K562 (cell line): ENCODE measurements around the gene MLN. TPM values are rescaled to one million over a fixed set of nuclear protein-coding genes. Genes with fewer than 3 reads are reported as not detected.

ENCODE experiments used
- ATAC-seq: fragments of 200-7000 bp; cut with Tn5 transposase; 3 replicates; pipeline ENCODE4 v1.9.1; 2020; ENCODE audit warnings: moderate library complexity
- BruUV-seq: library from RNA; stranded (reverse); fragments of 400-500 nt; replicated peaks from 2 replicates; lab custom pipeline; 2021; lab: Mats Ljungman, UMichigan
- CTCF ChIA-PET: fragments of 300-600 bp; formaldehyde crosslinking; extraction: SDS; loops from one replicate; lab custom pipeline; 2021; ENCODE audit warnings: low intra/inter-chr PET ratio; lab: Yijun Ruan, JAX
- POLR2A ChIA-PET: fragments of 300-600, 350-650 bp; sonication (Branson Sonifier 250); formaldehyde crosslinking; extraction: SDS; loops from one replicate; lab custom pipeline; 2021; ENCODE audit warnings: antibody characterized with exemption, inconsistent platforms; lab: Yijun Ruan, JAX
- DNase-seq, 4 experiments: peaks; one replicate each; pipeline versions ENCODE4 v3.0.0 to v3.0.0-alpha.2; 2011 to 2018; ENCODE audit warnings: low spot score in 3 of 4, mixed read lengths in 3 of 4; ENCODE audit errors: extremely low read depth in 1 of 4
- FAIRE-seq: peaks from 2 replicates; lab custom pipeline; 2011; peaks lifted over from hg19 to GRCh38; lab: Jason Lieb, UNC
- H2AFZ ChIP-seq: 2 replicates; pipeline ENCODE4 v1.6.0; 2011; ENCODE audit warnings: low read depth, low read length, control low read depth, inconsistent platforms
- H3K27ac ChIP-seq: fragments of 200-600 bp; 3 replicates; pipeline ENCODE4 v1.8.0; 2011; ENCODE audit warnings: low read depth, mild to moderate bottlenecking, control low read depth, inconsistent platforms, low read length, moderate library complexity, mixed read lengths; ENCODE audit errors: extremely low read depth
- H3K27me3 ChIP-seq, 2 experiments: fragments of 300-600 bp in 1 of 2; 2 replicates in 1 of 2; 3 replicates in 1 of 2; pipeline versions ENCODE4 v1.6.0 to v1.8.0; 2011; ENCODE audit warnings: inconsistent platforms in 2 of 2, low read length in 2 of 2, mild to moderate bottlenecking in 1 of 2, mixed read lengths in 1 of 2, moderate library complexity in 1 of 2; ENCODE audit not compliant: control insufficient read depth in 2 of 2, insufficient read depth in 2 of 2
- H3K36me3 ChIP-seq: fragments of 300-600 bp; 3 replicates; pipeline ENCODE4 v1.8.0; 2011; ENCODE audit warnings: mild to moderate bottlenecking, low read length, inconsistent platforms; ENCODE audit not compliant: control insufficient read depth, insufficient read depth
- H3K4me1 ChIP-seq, 2 experiments: fragments of 200-600 bp in 1 of 2; replicated peaks in 1 of 2; 2 replicates in 1 of 2; 3 replicates in 1 of 2; pipeline versions ENCODE4 v1.5.1 to v1.8.0; 2011; ENCODE audit warnings: inconsistent platforms in 2 of 2, low read length in 2 of 2, mild to moderate bottlenecking in 1 of 2, mixed read lengths in 1 of 2, moderate library complexity in 1 of 2; ENCODE audit not compliant: control insufficient read depth in 2 of 2, insufficient read depth in 2 of 2
- H3K4me2 ChIP-seq: 2 replicates; pipeline ENCODE4 v1.6.1; 2011; ENCODE audit warnings: low read length, control low read depth, inconsistent platforms, mixed read lengths; ENCODE audit not compliant: insufficient read depth
- H3K4me3 ChIP-seq: fragments of 200-600 bp; sonication (generic), shearing (Covaris generic); 2 replicates; pipeline ENCODE4 v1.5.1; 2016; ENCODE audit warnings: control low read depth, inconsistent platforms
- H3K79me2 ChIP-seq: fragments of 200-600 bp; 3 replicates; pipeline ENCODE4 v1.8.0; 2011; ENCODE audit warnings: low read length, inconsistent platforms; ENCODE audit not compliant: control insufficient read depth, insufficient read depth
- H3K9ac ChIP-seq, 2 experiments: 2 replicates each; pipeline versions ENCODE4 v1.6.0 to v1.6.1; 2011; ENCODE audit warnings: low read depth in 2 of 2, low read length in 2 of 2, control low read depth in 1 of 2, inconsistent platforms in 1 of 2, mild to moderate bottlenecking in 1 of 2, mixed read lengths in 1 of 2; ENCODE audit not compliant: insufficient read depth in 1 of 2
- H3K9me1 ChIP-seq: one replicate; pipeline ENCODE4 v1.6.0; 2011; ENCODE audit warnings: inconsistent platforms, mild to moderate bottlenecking, low read length, moderate library complexity; ENCODE audit not compliant: control insufficient read depth, insufficient read depth
- H3K9me3 ChIP-seq: replicated peaks from 2 replicates; pipeline ENCODE4 v1.5.1; 2011; ENCODE audit warnings: low read depth, low read length, inconsistent platforms; ENCODE audit not compliant: control insufficient read depth, insufficient read depth
- H4K20me1 ChIP-seq: replicated peaks from 2 replicates; pipeline ENCODE4 v1.6.1; 2011; ENCODE audit warnings: low read length, inconsistent platforms, mixed read lengths; ENCODE audit not compliant: control insufficient read depth, insufficient read depth
- COPS2 ChIP-seq: fragments of 450-650 bp; conservative IDR thresholded peaks from 2 replicates; pipeline ENCODE4 v1.6.1; 2016; ENCODE audit warnings: mild to moderate bottlenecking, moderate library complexity
- HEY1 ChIP-seq: fragments of 250-450 bp; sonication (Bioruptor Pico); IDR thresholded peaks from 2 replicates; pipeline ENCODE4 v1.5.0; 2020; ENCODE audit warnings: mild to moderate bottlenecking, moderate library complexity, borderline replicate concordance
- NRF1 ChIP-seq, 2 experiments: fragments of 450-650 bp; IDR thresholded peaks in 1 of 2; conservative IDR thresholded peaks in 1 of 2; 2 replicates each; pipeline ENCODE4 v1.6.1; 2014; ENCODE audit warnings: mild to moderate bottlenecking in 2 of 2
- TAF9B ChIP-seq: fragments of 450-650 bp; IDR thresholded peaks from 2 replicates; pipeline ENCODE4 v1.6.1; 2018; ENCODE audit warnings: mild to moderate bottlenecking; ENCODE audit not compliant: partially characterized antibody
- WGBS: fragments of 100-300 bp; shearing (Covaris generic); methylation state at CpG from one replicate; pipeline ENCODE4 v1.1.6; 2016; ENCODE audit warnings: low coverage, mixed read lengths; ENCODE audit not compliant: insufficient coverage; ENCODE audit errors: missing lambda C conversion rate; 5-methylcytosine and 5-hydroxymethylcytosine counted together
- in situ Hi-C: fragments of 300-500 bp; cut with MboI; formaldehyde crosslinking; loops from 4 replicates; pipeline ENCODE4 v1.15.0; 2018; ENCODE audit warnings: inconsistent platforms, mixed read lengths
- intact Hi-C: fragments of 100-400 bp; cut with micrococcal nuclease; formaldehyde crosslinking; loops from 2 replicates; pipeline ENCODE4 v1.14.2; 2022
- polyA plus RNA-seq, 8 experiments: library from polyadenylated mRNA; depleted of rRNA in 4 of 8; stranded (reverse) in 5 of 8; unstranded in 3 of 8; fragments of >200 nt; fragmentation: Nextera tagmentation in 2 of 8; fragmentation: Illumina TruSeq in 1 of 8; extraction: Ambion mirVana in 2 of 8; extraction: Trizol in 1 of 8; gene quantifications; 2 replicates each; pipeline versions ENCODE4 v1.2.1 to v1.2.3, GENCODE V29; 2011 to 2014; ENCODE audit warnings: inconsistent platforms in 1 of 8, missing spikeins in 1 of 8
- total RNA-seq, 7 experiments: library from RNA; depleted of rRNA in 6 of 7; stranded (reverse); fragments of >200 nt in 6 of 7; fragmentation: Illumina TruSeq in 2 of 7; extraction: Trizol in 2 of 7; gene quantifications; 2 replicates each; pipeline versions ENCODE4 v1.2.1 to v1.2.3, GENCODE V29; 2011 to 2021; ENCODE audit warnings: low replicate concordance in 1 of 7
- TF ChIP-seq, protein P1 (sequence below): sonication (generic); formaldehyde crosslinking; IDR thresholded peaks from 2 replicates; pipeline ENCODE4 v1.8.0; 2022; ENCODE audit warnings: mild to moderate bottlenecking, low read depth, missing genetic modification reagents
- TF ChIP-seq, protein P2 (sequence below): conservative IDR thresholded peaks from 2 replicates; pipeline ENCODE4 v1.6.1; 2011; ENCODE audit warnings: low read depth, mild to moderate bottlenecking, low read length; ENCODE audit not compliant: control insufficient read depth
- TF ChIP-seq, protein P3 (sequence below), 3 experiments: fragments of 200-800 bp in 1 of 3; fragments of 250-450 bp in 1 of 3; fragments of 450-650 bp in 1 of 3; sonication (Bioruptor Pico) in 1 of 3; sonication (Bioruptor generic) in 1 of 3; formaldehyde crosslinking in 1 of 3; IDR thresholded peaks; 2 replicates each; pipeline versions ENCODE4 v1.6.1 to v1.8.0; 2016 to 2022; ENCODE audit warnings: mild to moderate bottlenecking in 2 of 3, missing genetic modification characterization in 2 of 3, missing compliant biosample characterization in 1 of 3, moderate library complexity in 1 of 3
- TF ChIP-seq, protein P4 (sequence below): fragments of 250-450 bp; sonication (Bioruptor Pico); IDR thresholded peaks from 2 replicates; pipeline ENCODE4 v1.8.0; 2022; ENCODE audit warnings: inconsistent platforms, mild to moderate bottlenecking, moderate library complexity, borderline replicate concordance

Gene MLN
- total and polyA plus RNA-seq, 9 of the 15 experiments (the other 6 are each of a cell fraction or from before 2014, with no cell fraction given), result not detected

DNA sequence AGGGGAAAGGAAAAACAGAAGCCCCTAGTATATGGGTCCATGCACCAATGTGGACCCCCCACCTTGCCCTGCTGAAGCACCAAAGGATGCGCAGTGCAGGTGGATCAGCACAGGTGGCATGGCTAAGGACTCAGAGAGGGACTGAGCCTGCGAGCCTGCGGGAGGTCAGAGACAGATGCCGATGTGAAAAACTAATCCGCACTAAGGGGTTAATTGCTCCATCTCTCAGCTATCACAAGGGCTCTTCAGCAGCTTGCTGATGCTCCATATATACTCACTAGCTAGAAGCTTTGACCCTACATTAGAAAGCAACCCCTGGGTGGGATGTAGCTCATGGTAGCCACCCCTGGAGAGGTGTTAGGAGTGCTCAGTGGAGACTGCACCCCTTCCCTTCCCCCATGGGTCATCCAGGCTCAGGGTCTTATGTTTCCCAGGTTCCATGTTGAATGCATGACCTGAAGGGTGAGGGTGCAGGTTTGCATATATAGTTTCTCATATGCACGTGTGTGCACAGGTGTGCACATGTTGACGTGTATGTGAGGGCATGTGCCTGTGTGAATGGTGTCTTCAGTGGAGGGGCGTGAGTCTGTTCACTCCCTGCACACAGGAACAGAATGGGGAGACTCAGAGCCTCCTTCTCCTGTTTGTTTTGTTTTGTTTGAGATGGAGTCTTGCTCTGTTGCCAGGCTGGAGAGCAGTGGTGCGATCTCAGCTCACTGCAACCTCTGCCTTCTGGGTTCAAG lies 43.7 kb downstream of the MLN start:
- no peaks in the 10 kb centered on the region for H3K9me3 ChIP-seq
- no peaks in the 10 kb centered on the region for H3K36me3 ChIP-seq
- TF ChIP-seq TAF9B, result no peak
- TF ChIP-seq, protein P1, sequence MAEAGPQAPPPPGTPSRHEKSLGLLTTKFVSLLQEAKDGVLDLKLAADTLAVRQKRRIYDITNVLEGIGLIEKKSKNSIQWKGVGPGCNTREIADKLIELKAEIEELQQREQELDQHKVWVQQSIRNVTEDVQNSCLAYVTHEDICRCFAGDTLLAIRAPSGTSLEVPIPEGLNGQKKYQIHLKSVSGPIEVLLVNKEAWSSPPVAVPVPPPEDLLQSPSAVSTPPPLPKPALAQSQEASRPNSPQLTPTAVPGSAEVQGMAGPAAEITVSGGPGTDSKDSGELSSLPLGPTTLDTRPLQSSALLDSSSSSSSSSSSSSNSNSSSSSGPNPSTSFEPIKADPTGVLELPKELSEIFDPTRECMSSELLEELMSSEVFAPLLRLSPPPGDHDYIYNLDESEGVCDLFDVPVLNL (CRISPR knock-in tag), result no peak
- TF ChIP-seq, protein P2, sequence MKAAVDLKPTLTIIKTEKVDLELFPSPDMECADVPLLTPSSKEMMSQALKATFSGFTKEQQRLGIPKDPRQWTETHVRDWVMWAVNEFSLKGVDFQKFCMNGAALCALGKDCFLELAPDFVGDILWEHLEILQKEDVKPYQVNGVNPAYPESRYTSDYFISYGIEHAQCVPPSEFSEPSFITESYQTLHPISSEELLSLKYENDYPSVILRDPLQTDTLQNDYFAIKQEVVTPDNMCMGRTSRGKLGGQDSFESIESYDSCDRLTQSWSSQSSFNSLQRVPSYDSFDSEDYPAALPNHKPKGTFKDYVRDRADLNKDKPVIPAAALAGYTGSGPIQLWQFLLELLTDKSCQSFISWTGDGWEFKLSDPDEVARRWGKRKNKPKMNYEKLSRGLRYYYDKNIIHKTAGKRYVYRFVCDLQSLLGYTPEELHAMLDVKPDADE, result no peak
- no peak for TF ChIP-seq HEY1
- no peak for TF ChIP-seq NRF1 (conservative IDR thresholded peaks at IDR 0.05 in 1 of 2, IDR thresholded peaks at IDR 0.05 in 1 of 2)
- TF ChIP-seq, protein P3, sequence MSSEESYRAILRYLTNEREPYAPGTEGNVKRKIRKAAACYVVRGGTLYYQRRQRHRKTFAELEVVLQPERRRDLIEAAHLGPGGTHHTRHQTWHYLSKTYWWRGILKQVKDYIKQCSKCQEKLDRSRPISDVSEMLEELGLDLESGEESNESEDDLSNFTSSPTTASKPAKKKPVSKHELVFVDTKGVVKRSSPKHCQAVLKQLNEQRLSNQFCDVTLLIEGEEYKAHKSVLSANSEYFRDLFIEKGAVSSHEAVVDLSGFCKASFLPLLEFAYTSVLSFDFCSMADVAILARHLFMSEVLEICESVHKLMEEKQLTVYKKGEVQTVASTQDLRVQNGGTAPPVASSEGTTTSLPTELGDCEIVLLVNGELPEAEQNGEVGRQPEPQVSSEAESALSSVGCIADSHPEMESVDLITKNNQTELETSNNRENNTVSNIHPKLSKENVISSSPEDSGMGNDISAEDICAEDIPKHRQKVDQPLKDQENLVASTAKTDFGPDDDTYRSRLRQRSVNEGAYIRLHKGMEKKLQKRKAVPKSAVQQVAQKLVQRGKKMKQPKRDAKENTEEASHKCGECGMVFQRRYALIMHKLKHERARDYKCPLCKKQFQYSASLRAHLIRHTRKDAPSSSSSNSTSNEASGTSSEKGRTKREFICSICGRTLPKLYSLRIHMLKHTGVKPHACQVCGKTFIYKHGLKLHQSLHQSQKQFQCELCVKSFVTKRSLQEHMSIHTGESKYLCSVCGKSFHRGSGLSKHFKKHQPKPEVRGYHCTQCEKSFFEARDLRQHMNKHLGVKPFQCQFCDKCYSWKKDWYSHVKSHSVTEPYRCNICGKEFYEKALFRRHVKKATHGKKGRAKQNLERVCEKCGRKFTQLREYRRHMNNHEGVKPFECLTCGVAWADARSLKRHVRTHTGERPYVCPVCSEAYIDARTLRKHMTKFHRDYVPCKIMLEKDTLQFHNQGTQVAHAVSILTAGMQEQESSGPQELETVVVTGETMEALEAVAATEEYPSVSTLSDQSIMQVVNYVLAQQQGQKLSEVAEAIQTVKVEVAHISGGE (CRISPR knock-in tag; IDR thresholded peaks at IDR 0.05), result no peak
- TF ChIP-seq, protein P4, sequence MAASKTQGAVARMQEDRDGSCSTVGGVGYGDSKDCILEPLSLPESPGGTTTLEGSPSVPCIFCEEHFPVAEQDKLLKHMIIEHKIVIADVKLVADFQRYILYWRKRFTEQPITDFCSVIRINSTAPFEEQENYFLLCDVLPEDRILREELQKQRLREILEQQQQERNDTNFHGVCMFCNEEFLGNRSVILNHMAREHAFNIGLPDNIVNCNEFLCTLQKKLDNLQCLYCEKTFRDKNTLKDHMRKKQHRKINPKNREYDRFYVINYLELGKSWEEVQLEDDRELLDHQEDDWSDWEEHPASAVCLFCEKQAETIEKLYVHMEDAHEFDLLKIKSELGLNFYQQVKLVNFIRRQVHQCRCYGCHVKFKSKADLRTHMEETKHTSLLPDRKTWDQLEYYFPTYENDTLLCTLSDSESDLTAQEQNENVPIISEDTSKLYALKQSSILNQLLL (CRISPR knock-in tag), result no peak
- no peak for TF ChIP-seq COPS2
- H3K4me3 ChIP-seq, result no peak overlapping the region
- H2AFZ ChIP-seq, result no peak overlapping the region
- H3K4me1 ChIP-seq, result peaks cover 0 to 19% of the 10 kb centered on the region in 2 experiments; a peak in 2 of 5 replicates
- POLR2A ChIA-PET, result interaction anchor here (0.6 to 2.1 kb wide), 4 partner anchors 13 to 448 kb away, joined by 3 to 5 read pairs (median 3); no protein-coding TSS in a partner anchor
- H3K4me2 ChIP-seq, result no peak overlapping the region
- no peaks in the 10 kb centered on the region for H3K9me1 ChIP-seq
- in situ Hi-C loops (loop anchor here (5.0 kb wide), 2 partner anchors 173 to 392 kb away; no protein-coding TSS in a partner anchor), intact Hi-C loops (no loop called here)
- peaks cover 31 to 61% of the 10 kb centered on the region in 2 experiments for H3K27me3 ChIP-seq
- DNase-seq, result no peak
- CTCF ChIA-PET, result interaction anchor here (0.6 to 0.9 kb wide), 2 partner anchors 16 to 1336 kb away, joined by 3 read pairs; no protein-coding TSS in a partner anchor
- FAIRE-seq, result no peak
- no peaks in the 10 kb centered on the region for H3K79me2 ChIP-seq
- 0 out of 2 replicates have a peak, but pooled peaks cover 12% of the 10 kb centered on the region for H4K20me1 ChIP-seq
- WGBS, result 27% methylated on average over 9 of the region's 9 CpGs
- BruUV-seq, result no TSS peak
- no peak overlapping the region for H3K27ac ChIP-seq
- no peak for ATAC-seq
- no peak overlapping the region for H3K9ac ChIP-seq
